ENCODE measurements around the gene CRYGB. TPM values are rescaled to one million over a fixed set of nuclear protein-coding genes. Genes with fewer than 3 reads are reported as not detected.
"Not testable (repeated sequence)": the region's sequence is repeated elsewhere in the genome, so short reads cannot be mapped to it uniquely, and the experiment has no call there.

The CRYGB gene
- total and polyA plus RNA-seq, 2 donors (not counting 3 experiments of a cell fraction or from before 2014, with no cell fraction given) = not detected

GRCh38 chr2:208099682-208100470 is 46.1 kb downstream of the CRYGB start:
- no peak overlapping the region for H3K27ac ChIP-seq (ENCODE audit: insufficient read depth, low read depth, low read length)
- DNase-seq (ENCODE audit: low read depth, low spot score) (no peak), FAIRE-seq (no peak)
- H3K4me3 ChIP-seq (replicated peaks in 1 of 3; ENCODE audit: insufficient read depth in 1 of 3, low read depth in 1 of 3, low read length in 3 of 3) = no peak overlapping the region
- TF ChIP-seq FOS (IDR thresholded peaks at IDR 0.05; ENCODE audit: borderline replicate concordance, insufficient read depth, low read length) = no peak
- TF ChIP-seq GATA2 (IDR thresholded peaks at IDR 0.05; ENCODE audit: insufficient read depth, insufficient read length, low read depth, low read length) = no peak
- no peak for TF ChIP-seq POLR2AphosphoS5 (IDR thresholded peaks at IDR 0.05; ENCODE audit: insufficient read depth, low read depth, low read length)
- TF ChIP-seq, protein P1, sequence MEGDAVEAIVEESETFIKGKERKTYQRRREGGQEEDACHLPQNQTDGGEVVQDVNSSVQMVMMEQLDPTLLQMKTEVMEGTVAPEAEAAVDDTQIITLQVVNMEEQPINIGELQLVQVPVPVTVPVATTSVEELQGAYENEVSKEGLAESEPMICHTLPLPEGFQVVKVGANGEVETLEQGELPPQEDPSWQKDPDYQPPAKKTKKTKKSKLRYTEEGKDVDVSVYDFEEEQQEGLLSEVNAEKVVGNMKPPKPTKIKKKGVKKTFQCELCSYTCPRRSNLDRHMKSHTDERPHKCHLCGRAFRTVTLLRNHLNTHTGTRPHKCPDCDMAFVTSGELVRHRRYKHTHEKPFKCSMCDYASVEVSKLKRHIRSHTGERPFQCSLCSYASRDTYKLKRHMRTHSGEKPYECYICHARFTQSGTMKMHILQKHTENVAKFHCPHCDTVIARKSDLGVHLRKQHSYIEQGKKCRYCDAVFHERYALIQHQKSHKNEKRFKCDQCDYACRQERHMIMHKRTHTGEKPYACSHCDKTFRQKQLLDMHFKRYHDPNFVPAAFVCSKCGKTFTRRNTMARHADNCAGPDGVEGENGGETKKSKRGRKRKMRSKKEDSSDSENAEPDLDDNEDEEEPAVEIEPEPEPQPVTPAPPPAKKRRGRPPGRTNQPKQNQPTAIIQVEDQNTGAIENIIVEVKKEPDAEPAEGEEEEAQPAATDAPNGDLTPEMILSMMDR (IDR thresholded peaks at IDR 0.05; ENCODE audit: extremely low read depth in 1 of 2, insufficient read depth in 1 of 2, low read depth in 1 of 2, low read length in 2 of 2) = no peak
- intact Hi-C loops (cut with micrococcal nuclease) (no loop called here), dilution Hi-C loops (cut with MboI; ENCODE audit: extremely low pct_ligation_motif_present, low sequenced_read_pairs) (no loop called here)
- POLR2A ChIA-PET = no interaction called here
- no peaks in the 10 kb centered on the region for H3K9me1 ChIP-seq (replicated peaks; ENCODE audit: control insufficient read depth, extremely low read depth, insufficient read depth, low read length)
- no TSS peak for BruUV-seq (replicated peaks)
- H3K9ac ChIP-seq (replicated peaks; ENCODE audit: extremely low read depth, insufficient read depth, low read length) = no peak overlapping the region
- H2AFZ ChIP-seq (ENCODE audit: low read depth, low read length) = no peak overlapping the region
- no peaks in the 10 kb centered on the region for H3K4me1 ChIP-seq (ENCODE audit: control insufficient read depth, extremely low read depth, insufficient read depth, low read length)
- no peaks in the 10 kb centered on the region for H3K36me3 ChIP-seq (ENCODE audit: control insufficient read depth in 2 of 2, extremely low read depth in 1 of 2, insufficient read depth in 2 of 2, low read length in 2 of 2)
- CTCF ChIA-PET = no interaction called here
- H4K20me1 ChIP-seq (replicated peaks; ENCODE audit: control insufficient read depth, extremely low read depth, insufficient read depth, low read length) = no peaks in the 10 kb centered on the region
- no peak overlapping the region for H3K4me2 ChIP-seq (ENCODE audit: insufficient read depth, low read length)
- no peaks in the 10 kb centered on the region for H3K27me3 ChIP-seq (ENCODE audit: control insufficient read depth in 2 of 2, insufficient read depth in 2 of 2, low read length in 2 of 2)
- no peaks in the 10 kb centered on the region for H3K79me2 ChIP-seq (ENCODE audit: control insufficient read depth, insufficient read depth, low read length)
- H3K9me3 ChIP-seq (replicated peaks; ENCODE audit: control insufficient read depth, insufficient read depth, low read length) = no peaks in the 10 kb centered on the region

DNA sequence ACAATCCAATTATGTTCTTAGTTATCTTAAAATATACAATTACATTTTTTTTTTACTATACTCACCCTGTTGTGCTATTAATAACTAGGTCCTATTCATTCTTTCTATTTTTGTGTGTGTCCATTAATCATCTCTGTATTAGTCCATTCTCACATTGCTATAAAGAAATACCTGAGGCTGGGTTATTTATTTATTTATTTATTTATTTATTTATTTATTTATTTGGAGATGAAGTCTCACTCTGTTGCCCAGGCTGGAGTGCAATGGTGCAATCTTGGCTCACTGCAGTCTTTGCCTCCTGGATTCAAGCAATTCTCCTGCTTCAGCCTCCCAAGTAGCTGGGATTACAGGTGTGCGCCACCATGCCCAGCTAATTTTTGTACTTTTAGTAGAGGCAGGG is 47.3 kb downstream of the CRYGB start:
- intact Hi-C loops (cut with micrococcal nuclease); H3K27ac ChIP-seq (ENCODE audit: insufficient read depth, low read depth, low read length); POLR2A ChIA-PET; H3K79me2 ChIP-seq (ENCODE audit: control insufficient read depth, insufficient read depth, low read length); H3K9me1 ChIP-seq (replicated peaks; ENCODE audit: control insufficient read depth, extremely low read depth, insufficient read depth, low read length); H4K20me1 ChIP-seq (replicated peaks; ENCODE audit: control insufficient read depth, extremely low read depth, insufficient read depth, low read length); H3K36me3 ChIP-seq (ENCODE audit: control insufficient read depth in 2 of 2, extremely low read depth in 1 of 2, insufficient read depth in 2 of 2, low read length in 2 of 2); dilution Hi-C loops (cut with MboI; ENCODE audit: extremely low pct_ligation_motif_present, low sequenced_read_pairs); FAIRE-seq; H3K27me3 ChIP-seq (ENCODE audit: control insufficient read depth in 2 of 2, insufficient read depth in 2 of 2, low read length in 2 of 2); BruUV-seq (replicated peaks); H3K9ac ChIP-seq (replicated peaks; ENCODE audit: extremely low read depth, insufficient read depth, low read length); H3K4me2 ChIP-seq (ENCODE audit: insufficient read depth, low read length); CTCF ChIA-PET; H3K4me3 ChIP-seq (replicated peaks in 1 of 3; ENCODE audit: insufficient read depth in 1 of 3, low read depth in 1 of 3, low read length in 3 of 3); H3K4me1 ChIP-seq (ENCODE audit: control insufficient read depth, extremely low read depth, insufficient read depth, low read length); DNase-seq (ENCODE audit: low read depth, low spot score); H3K9me3 ChIP-seq (replicated peaks; ENCODE audit: control insufficient read depth, insufficient read depth, low read length); H2AFZ ChIP-seq (ENCODE audit: low read depth, low read length): not testable (repeated sequence)

Measured in endothelial cell of umbilical vein (primary cell).